Ectodermal cell (in vitro differentiated cells): Measurements from ENCODE around the gene MEGF9. TPM values are rescaled to one million over a fixed set of nuclear protein-coding genes. Genes with fewer than 3 reads are reported as not detected.

ENCODE experiments used
- H3K27ac ChIP-seq: 2 replicates; pipeline ENCODE4 v1.7.0; 2013; ENCODE audit warnings: mild to moderate bottlenecking, low read depth, low read length; ENCODE audit not compliant: insufficient read depth, poor library complexity, severe bottlenecking
- H3K27me3 ChIP-seq: 2 replicates; pipeline ENCODE4 v1.7.0; 2013; ENCODE audit warnings: mild to moderate bottlenecking, low read length; ENCODE audit not compliant: insufficient read depth, control insufficient read depth, poor library complexity, severe bottlenecking
- H3K36me3 ChIP-seq: one replicate; pipeline ENCODE4 v1.7.0; 2013; ENCODE audit warnings: low read length; ENCODE audit not compliant: control insufficient read depth, insufficient read depth
- H3K4me1 ChIP-seq: one replicate; pipeline ENCODE4 v1.7.0; 2013; ENCODE audit warnings: low read length; ENCODE audit not compliant: control insufficient read depth, insufficient read depth
- H3K4me3 ChIP-seq: 2 replicates; pipeline ENCODE4 v1.7.0; 2013; ENCODE audit warnings: low read depth, low read length, control low read depth; ENCODE audit not compliant: insufficient read depth
- H3K9me3 ChIP-seq: 2 replicates; pipeline ENCODE4 v1.7.0; 2013; ENCODE audit warnings: mild to moderate bottlenecking, low read length, moderate library complexity; ENCODE audit not compliant: control insufficient read depth
- WGBS, 2 experiments: methylation state at CpG; one replicate each; pipeline ENCODE4 v1.1.7; 2013; ENCODE audit warnings: missing lambda C conversion rate in 2 of 2; 5-methylcytosine and 5-hydroxymethylcytosine counted together
- polyA plus RNA-seq, 4 experiments: library from polyadenylated mRNA; stranded (reverse); fragments of 50-300 nt; gene quantifications; one replicate each; pipeline ENCODE4 v1.2.3, GENCODE V29; 2013

MEGF9 gene
- 5.6 TPM for polyA plus RNA-seq (2013, experiment 1 of 4)
- 4.9 TPM for polyA plus RNA-seq (2013, experiment 2 of 4)
- polyA plus RNA-seq (2013, experiment 3 of 4): 5.7 TPM
- 6.1 TPM for polyA plus RNA-seq (2013, experiment 4 of 4)

- peak within 1 kb of the TSS; percentile 93 for H3K27ac ChIP-seq
- peak within 1 kb of the TSS; percentile 79 for H3K4me3 ChIP-seq
- H3K9me3 ChIP-seq: no peaks in the 10 kb centered on the region
- peaks cover 13% of the 10 kb centered on the region for H3K4me1 ChIP-seq
- no peaks in the 10 kb centered on the region for H3K36me3 ChIP-seq
- WGBS, 2 experiments: 0% methylated on average over 102 of the region's 102 CpGs
- H3K27me3 ChIP-seq: peaks cover 19% of the 10 kb centered on the region
Observed at GRCh38 chr9:120714088-120714845, at the start of gene MEGF9. MEGF9 (minus strand) TSS chr9:120714470; CDS start chr9:120714358, 112 bp downstream.

- no peak overlapping the region for H3K4me3 ChIP-seq
- peaks cover 6% of the 10 kb centered on the region for H3K36me3 ChIP-seq
- no peak overlapping the region for H3K27ac ChIP-seq
- WGBS, 2 experiments: 92 to 93% methylated on average over 2 of the region's 2 CpGs
- no peaks in the 10 kb centered on the region for H3K4me1 ChIP-seq
- H3K27me3 ChIP-seq: no peaks in the 10 kb centered on the region
- H3K9me3 ChIP-seq: no peaks in the 10 kb centered on the region
Observed at GRCh38 chr9:120761006-120761405, 46.7 kb upstream of the MEGF9 start.

DNA sequence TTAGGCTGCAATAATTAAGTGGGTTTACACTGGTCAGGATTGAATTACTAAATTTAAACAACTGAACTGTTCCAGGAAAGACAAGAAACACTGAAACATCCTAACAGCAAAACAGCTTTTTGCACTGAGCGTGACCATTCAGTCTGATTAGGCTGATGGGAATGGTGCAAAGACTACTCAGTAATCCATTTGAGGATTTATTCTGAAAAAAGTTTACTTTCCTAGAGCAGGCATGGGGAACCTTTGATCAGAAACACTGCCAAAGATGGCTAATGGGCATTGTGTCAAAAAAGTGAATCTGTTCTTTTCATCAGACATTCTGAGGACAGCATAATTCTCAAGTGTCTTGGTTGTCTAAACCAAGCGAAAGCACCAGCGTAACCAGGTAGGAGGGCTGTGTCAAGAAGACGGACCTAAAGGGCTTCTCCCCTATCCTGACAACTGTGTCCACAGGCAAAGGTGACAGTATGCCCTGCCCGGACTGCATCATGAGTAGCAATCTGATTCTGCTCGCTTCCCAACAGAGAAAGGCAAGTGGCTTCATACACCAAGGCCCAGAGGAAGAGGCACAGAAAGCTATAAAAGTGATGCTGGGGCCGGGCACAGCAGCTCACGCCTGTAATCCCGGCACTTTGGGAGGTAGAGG is 45.6 kb upstream of the MEGF9 start:
- WGBS, 2 experiments: 94 to 95% methylated on average over 9 of the region's 9 CpGs
- H3K36me3 ChIP-seq: peaks cover 6% of the 10 kb centered on the region
- H3K4me3 ChIP-seq: no peak overlapping the region
- H3K27me3 ChIP-seq: no peaks in the 10 kb centered on the region
- H3K9me3 ChIP-seq: no peaks in the 10 kb centered on the region
- H3K4me1 ChIP-seq: no peaks in the 10 kb centered on the region
- no peak overlapping the region for H3K27ac ChIP-seq

DNA sequence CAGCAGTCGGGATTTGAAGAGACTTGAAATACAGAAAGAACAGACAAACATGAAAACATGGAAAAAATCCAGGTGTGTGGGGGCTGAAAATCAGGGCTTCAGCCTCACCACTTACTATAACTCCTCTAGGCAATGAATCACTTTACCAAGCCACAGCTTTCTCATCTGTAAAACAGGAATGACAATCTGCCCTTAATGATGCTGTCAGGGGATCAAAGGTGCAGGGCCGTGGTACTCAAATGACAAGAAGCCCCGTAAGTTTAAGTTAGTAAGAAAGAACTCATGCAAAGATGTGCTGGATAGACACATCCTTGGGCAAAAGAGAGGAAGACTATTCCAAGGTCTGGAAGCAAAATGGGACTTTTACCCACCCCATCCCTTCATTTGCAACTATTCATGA is 44.3 kb upstream of the MEGF9 start:
- Histone ChIP-seq H3K4me3 (no peak overlapping the region), H3K9me3 (no peaks in the 10 kb centered on the region), H3K27me3 (no peaks in the 10 kb centered on the region), H3K27ac (no peak overlapping the region), H3K4me1 (no peaks in the 10 kb centered on the region), H3K36me3 (peaks cover 4% of the 10 kb centered on the region)
- 94 to 95% methylated on average over 3 of the region's 3 CpGs for WGBS, 2 experiments

DNA sequence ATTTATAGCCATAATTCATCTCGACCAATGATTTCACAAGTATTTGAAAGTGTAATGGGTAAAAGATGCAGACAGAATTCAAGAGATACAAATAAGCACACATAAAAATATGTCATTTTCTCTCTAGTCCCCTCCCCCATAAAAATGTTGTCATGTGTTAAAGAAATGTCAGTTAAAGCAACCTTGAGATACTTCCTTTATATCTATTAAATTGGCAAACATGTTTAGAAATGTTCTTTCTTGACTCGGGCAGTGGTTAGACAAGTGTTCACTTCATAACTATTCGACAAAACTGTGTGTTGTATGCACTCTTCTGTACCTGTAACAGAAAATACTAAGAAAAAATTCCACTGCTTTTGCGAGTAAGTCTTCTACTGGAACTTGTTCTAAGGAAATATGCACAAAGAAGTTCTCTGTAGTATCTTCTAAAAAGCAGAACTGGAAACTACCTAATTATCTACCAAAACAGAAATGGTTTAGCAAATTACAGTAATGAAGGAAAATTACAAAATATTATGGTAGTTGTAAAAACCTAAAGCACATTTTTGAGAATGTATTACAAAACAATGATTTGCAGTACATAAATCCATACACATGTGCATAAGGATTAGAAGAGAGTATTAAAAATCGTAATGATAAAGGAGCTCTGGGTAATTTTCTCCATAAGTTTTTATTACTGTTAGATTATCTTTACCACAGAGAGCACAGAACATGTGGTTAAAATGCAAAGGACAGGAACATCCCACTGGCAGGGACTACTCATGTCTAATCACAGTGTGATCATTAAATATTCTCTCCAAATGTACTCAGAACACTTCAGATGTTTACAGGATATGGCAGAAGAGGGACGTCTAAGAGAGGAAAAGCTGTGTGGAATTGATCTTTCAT is 43.0 kb upstream of the MEGF9 start:
- Histone ChIP-seq H3K36me3 (peaks cover 4% of the 10 kb centered on the region), H3K27ac (no peak overlapping the region), H3K4me1 (no peaks in the 10 kb centered on the region), H3K27me3 (no peaks in the 10 kb centered on the region), H3K4me3 (no peak overlapping the region), H3K9me3 (no peaks in the 10 kb centered on the region)
- WGBS, 2 experiments: 89 to 96% methylated on average over 4 to 5 of the region's 6 CpGs

DNA sequence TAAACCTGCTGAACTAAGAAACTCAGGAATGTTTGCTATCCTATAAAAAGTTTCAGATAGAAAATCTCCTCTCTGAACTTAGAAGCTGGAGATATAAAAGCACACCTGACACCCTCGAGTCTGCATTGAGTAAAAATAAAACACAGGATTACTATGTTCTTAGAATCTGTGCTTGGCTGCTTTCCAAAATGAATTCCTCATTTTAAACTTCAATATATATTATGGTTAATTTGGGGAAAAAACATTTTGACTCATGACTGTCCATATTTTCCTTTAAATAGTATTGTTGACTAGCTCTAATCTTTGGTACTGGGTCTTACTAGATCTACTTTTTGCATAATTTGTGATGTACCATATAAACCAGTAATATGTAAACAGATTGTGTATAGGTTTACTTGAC is 42.3 kb upstream of the MEGF9 start:
- no peak overlapping the region for H3K27ac ChIP-seq
- H3K36me3 ChIP-seq: peaks cover 4% of the 10 kb centered on the region

DNA sequence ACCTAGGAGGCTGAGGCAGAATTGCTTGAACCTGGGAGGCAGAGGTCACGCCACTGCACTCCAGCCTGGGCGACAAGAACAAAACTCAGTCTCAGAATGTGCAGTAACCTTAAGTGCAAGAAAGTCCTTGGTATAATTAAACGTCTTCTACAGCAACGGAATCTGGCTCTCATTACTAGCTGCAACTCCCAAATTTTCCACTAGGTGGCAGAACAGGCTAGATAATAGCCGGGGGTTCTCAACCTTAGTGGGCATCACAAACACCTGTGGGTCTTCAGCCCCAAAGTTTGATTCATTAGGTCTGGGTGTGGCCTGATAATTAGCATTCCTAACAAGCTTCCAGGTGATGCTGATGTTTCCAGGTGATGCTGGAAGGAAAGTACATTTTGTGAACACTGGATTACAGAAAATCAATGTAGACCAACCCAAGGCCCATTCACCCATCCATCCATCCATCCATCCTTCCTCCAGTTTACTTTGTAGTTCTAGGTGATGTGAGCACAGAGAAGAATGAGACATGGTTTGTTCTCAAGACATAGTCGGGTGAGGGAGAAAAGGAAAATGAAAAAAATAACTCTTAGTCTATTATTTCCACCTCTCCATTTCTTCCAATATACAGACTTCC is 41.7 kb upstream of the MEGF9 start:
- Histone ChIP-seq H3K36me3 (no peaks in the 10 kb centered on the region), H3K4me1 (no peaks in the 10 kb centered on the region), H3K4me3 (no peak overlapping the region), H3K27ac (no peak overlapping the region), H3K9me3 (no peaks in the 10 kb centered on the region), H3K27me3 (no peaks in the 10 kb centered on the region)
- 37 to 40% methylated on average over 5 of the region's 6 CpGs for WGBS, 2 experiments

More for the DNA sequence above, 42.3 kb upstream of the MEGF9 start:
- Histone ChIP-seq H3K27me3 (no peaks in the 10 kb centered on the region), H3K4me1 (no peaks in the 10 kb centered on the region), H3K4me3 (no peak overlapping the region), H3K9me3 (no peaks in the 10 kb centered on the region)
- 100% methylated on average over 1 of the region's 1 CpG; no CpG with 5 or more reads in 1 of the 2 experiments for WGBS, 2 experiments

DNA sequence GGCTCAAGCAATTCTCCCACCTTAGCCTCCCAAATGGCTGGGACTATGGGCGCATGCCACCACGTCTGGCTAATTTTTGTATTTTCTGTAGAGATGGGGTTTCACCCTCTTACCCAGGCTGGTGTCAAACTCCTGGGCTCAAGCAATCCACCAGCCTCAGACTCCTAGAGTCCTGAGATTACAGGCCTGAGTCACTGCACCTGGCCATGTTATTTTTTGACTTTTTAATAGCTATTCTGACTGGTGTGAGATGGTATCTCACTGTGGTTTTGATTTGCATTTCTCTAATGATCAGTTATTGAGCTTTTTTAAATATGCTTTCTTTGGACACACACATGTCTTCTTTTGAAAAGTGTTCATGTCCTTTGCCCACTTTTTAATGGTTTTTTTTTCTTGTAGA is 40.8 kb upstream of the MEGF9 start:
- Histone ChIP-seq H3K27ac (no peak overlapping the region), H3K27me3 (no peaks in the 10 kb centered on the region), H3K36me3 (no peaks in the 10 kb centered on the region), H3K9me3 (no peaks in the 10 kb centered on the region), H3K4me3 (no peak overlapping the region), H3K4me1 (no peaks in the 10 kb centered on the region)
- WGBS, 2 experiments: 92 to 93% methylated on average over 2 of the region's 2 CpGs

DNA sequence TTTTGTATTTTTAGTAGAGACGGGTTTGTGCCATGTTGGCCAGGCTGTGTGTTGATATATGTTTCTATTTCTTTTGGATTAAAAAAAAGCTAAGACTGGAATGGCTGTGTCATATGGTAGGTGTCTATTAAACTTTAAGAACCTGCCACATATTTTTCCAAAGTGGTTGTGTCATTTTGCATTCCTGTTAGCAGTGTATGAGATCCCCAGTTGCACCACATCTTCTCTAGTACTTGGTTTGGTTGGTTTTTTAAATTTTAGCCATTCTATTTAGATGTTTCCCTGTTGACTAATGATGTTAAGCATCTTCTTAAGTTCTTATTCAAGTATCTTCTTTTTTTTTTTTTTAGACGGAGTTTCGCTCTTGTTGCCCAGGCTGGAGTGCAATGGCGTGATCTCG is 36.2 kb upstream of the MEGF9 start:
- 88 to 91% methylated on average over 5 of the region's 5 CpGs for WGBS, 2 experiments
- no peaks in the 10 kb centered on the region for H3K36me3 ChIP-seq

More for the DNA sequence above, 36.2 kb upstream of the MEGF9 start:
- Histone ChIP-seq H3K9me3 (no peaks in the 10 kb centered on the region), H3K4me3 (no peak overlapping the region), H3K27ac (no peak overlapping the region), H3K27me3 (no peaks in the 10 kb centered on the region), H3K4me1 (no peaks in the 10 kb centered on the region)
